Stimulated activated memory B cell treated with anti-CD40 and anti-IgM and Interleukin-4, amounts not matched to agents 10 μg/mL and 1 μg/mL and 100 μg/mL, for 72 hours (primary cell): Measurements from ENCODE around the gene SIK1.
"Not testable (repeated sequence)": the region's sequence is repeated elsewhere in the genome, so short reads cannot be mapped to it uniquely, and the experiment has no call there.

ENCODE experiments used
- ATAC-seq: fragments of 150-1000 bp; cut with Tn5 transposase; 2 replicates; pipeline ENCODE4 v1.10.0; 2021
- H3K27ac Mint-ChIP-seq: one replicate; pipeline ENCODE4 v1.8.0; 2022; ENCODE audit warnings: mild to moderate bottlenecking, mixed read lengths
- H3K27me3 Mint-ChIP-seq: one replicate; pipeline ENCODE4 v1.8.0; 2022; ENCODE audit warnings: mixed read lengths
- H3K36me3 Mint-ChIP-seq: one replicate; pipeline ENCODE4 v1.8.0; 2022; ENCODE audit warnings: mixed read lengths
- H3K4me1 Mint-ChIP-seq: one replicate; pipeline ENCODE4 v1.8.0; 2022; ENCODE audit warnings: mixed read lengths
- H3K4me3 Mint-ChIP-seq: one replicate; pipeline ENCODE4 v1.8.0; 2022; ENCODE audit warnings: mild to moderate bottlenecking, moderate library complexity, mixed read lengths
- H3K9me3 Mint-ChIP-seq: one replicate; pipeline ENCODE4 v1.8.0; 2022; ENCODE audit warnings: mixed read lengths

The SIK1 gene

DNA sequence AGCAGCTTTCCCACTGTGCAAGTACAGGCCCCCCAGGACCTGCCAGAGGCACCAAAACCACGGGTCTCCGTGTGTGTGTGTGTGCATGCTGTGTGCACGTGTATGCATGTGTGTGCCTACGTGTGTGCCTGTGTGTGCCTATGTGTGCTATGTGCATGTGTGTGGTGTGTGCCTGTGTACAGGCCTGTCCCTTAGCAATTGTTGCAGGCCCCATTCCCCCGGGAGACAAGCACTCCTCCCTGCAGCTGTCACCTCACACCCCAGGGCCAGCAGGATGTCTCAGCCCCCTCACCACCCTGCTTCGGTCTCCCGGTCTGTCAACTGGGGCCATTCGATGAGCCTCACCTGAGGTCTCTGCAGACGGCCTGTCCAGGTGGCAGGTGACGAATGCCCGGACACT is 46.6 kb downstream of the SIK1 start:
- peak; percentile 55 for ATAC-seq
- H3K27ac Mint-ChIP-seq, H3K27me3 Mint-ChIP-seq, H3K36me3 Mint-ChIP-seq, H3K9me3 Mint-ChIP-seq, H3K4me1 Mint-ChIP-seq, H3K4me3 Mint-ChIP-seq: not testable (repeated sequence)

DNA sequence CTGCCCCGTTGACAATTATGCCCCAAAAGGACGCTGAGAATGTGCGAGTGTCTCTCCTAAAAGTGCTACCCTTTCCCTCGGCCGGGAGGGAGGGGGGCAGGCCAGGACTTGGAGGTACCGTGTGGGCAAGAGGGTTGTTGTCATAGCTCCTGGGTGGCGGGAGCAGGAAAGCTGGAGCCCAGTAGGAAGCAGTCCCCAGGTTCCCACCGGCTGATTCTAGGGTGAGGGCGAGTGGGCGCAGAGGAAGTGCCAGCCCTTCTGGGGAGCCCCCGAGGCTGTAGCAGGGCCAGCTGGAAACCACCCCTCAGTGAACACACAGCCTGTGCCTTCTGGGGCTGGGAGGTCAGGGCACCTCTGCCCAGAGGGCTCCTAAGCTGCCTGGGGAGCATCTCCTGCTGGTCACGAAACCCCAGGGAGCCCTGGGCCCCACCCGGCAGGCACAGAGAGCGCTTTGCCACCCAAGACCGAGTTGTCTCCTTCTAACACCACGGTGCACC is 47.3 kb downstream of the SIK1 start:
- peaks cover 14% of the 10 kb centered on the region for H3K4me1 Mint-ChIP-seq
- H3K4me3 Mint-ChIP-seq, H3K27ac Mint-ChIP-seq, H3K9me3 Mint-ChIP-seq, H3K27me3 Mint-ChIP-seq, H3K36me3 Mint-ChIP-seq: not testable (repeated sequence)
- peak; percentile 67 for ATAC-seq

GRCh38 chr21:43376478-43376882 is 50.5 kb downstream of the SIK1 start:
- Mint-ChIP-seq H3K27ac (no peak overlapping the region), H3K9me3 (no peaks in the 10 kb centered on the region), H3K36me3 (no peaks in the 10 kb centered on the region), H3K4me3 (no peak overlapping the region), H3K27me3 (no peaks in the 10 kb centered on the region), H3K4me1 (peaks cover 32% of the 10 kb centered on the region)
- ATAC-seq: no peak

DNA sequence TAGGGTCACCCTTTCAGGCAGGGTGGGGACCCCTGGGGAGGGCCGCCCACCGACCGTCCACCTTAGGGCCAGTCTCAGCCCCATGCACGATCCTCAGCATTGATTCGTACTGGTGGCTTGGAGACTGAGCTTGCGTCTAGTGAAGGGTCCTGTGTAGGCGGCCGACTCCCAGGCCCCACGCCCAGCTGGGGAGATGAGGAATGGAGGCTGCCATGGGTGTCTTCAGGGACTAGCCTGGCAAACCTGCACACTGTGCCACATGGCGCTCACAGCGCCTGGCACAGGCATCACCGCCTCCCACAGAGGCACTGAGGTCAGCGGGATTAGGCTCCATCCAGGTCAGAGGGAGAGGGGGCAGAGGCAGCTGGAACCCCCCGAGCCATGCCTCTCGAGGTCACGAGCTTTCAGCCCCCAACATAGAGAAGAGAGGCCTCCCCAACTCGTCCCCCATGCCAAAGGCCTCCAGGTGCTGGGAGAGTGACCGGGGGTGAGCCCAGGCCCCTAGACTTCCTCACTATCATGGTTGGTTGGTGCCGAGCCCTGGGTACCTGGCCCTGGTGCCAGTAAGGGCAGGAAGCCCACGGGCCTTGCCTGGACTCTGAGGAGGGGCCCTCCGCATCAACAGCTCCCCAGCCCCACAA is 51.0 kb downstream of the SIK1 start:
- Mint-ChIP-seq H3K27ac (no peak overlapping the region), H3K36me3 (no peaks in the 10 kb centered on the region), H3K27me3 (no peaks in the 10 kb centered on the region), H3K9me3 (no peaks in the 10 kb centered on the region), H3K4me3 (no peak overlapping the region), H3K4me1 (peaks cover 37% of the 10 kb centered on the region)
- ATAC-seq: no peak

DNA sequence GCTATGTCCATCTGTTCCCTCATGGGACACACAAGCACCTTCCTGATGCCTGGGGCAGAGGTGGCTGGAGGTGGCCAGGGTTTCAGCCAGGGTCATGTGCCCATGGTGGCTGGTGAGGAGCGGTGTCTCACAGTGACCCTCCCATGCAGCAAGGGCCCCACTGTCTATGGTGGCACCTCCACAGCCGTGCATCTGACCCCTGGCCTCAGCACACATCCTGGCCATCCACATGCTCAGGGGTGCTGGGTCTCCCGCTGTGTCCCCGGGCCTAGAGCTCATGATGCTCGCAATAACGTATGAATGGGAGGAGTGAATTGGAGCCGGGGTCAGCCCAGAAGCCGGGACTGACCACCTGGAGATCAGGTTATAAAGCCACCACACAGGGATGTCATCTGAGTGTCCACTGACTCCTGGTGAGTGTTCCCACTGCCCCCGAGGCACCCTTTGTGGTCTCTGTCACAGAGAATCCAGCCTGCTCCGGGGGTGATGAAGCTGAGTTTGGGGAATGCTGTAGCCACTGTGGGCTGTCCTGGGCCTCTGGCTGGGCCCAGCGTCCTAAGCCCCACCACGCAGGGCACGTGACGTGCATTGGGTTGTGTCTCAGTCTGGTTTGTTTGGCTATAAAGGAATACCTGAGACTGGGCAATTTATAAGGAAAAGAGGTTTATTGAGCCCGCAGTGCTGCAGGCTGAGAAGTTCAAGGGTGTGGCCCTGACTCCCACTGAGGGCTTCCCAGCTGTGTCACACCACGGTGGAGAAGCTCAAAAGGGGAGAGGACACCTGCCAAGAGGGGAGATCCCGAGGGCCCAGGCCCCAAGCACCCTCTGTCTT is 51.7 kb downstream of the SIK1 start:
- ATAC-seq: no peak
- no peak overlapping the region for H3K4me3 Mint-ChIP-seq
- H3K36me3 Mint-ChIP-seq: no peaks in the 10 kb centered on the region
- H3K27me3 Mint-ChIP-seq: no peaks in the 10 kb centered on the region
- no peaks in the 10 kb centered on the region for H3K9me3 Mint-ChIP-seq
- H3K4me1 Mint-ChIP-seq: peaks cover 45% of the 10 kb centered on the region
- H3K27ac Mint-ChIP-seq: no peak overlapping the region

DNA sequence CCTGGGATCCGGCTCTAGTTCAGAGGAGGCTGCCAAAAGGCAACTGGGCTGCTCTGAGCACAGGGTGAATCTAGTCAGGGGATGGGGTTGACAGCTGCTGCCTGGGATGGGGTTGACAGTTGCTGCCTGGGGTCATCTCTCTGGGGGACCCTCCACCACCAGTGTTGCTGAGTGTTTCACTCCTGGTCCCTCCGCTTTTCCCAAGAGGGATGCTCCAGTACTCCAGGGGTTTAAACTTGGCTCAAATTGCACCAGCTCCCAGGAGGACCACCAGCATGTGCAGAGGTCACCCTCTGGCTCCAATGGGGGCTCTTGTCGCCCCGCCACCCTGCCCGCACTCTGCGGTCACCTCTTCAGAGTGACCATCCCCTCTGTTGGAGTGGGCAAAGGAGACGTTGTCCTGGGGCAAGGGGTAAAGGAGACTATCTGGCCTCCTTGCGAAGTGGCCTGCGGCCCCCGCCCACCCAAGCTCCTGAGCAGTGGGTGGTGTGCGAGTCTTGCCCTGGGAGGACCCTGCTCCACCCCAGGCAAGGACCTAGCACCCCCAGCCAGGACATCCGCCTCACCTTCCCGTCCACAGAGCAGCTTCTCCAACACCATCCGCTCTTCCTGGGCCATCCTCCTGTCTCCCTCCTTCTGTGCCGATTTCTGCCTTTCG is 52.6 kb downstream of the SIK1 start:
- no peaks in the 10 kb centered on the region for H3K9me3 Mint-ChIP-seq
- H3K27me3 Mint-ChIP-seq: no peaks in the 10 kb centered on the region
- ATAC-seq: no peak
- no peak overlapping the region for H3K4me3 Mint-ChIP-seq
- peaks cover 51% of the 10 kb centered on the region for H3K4me1 Mint-ChIP-seq
- no peaks in the 10 kb centered on the region for H3K36me3 Mint-ChIP-seq
- peak overlapping the region; percentile 19 for H3K27ac Mint-ChIP-seq

DNA sequence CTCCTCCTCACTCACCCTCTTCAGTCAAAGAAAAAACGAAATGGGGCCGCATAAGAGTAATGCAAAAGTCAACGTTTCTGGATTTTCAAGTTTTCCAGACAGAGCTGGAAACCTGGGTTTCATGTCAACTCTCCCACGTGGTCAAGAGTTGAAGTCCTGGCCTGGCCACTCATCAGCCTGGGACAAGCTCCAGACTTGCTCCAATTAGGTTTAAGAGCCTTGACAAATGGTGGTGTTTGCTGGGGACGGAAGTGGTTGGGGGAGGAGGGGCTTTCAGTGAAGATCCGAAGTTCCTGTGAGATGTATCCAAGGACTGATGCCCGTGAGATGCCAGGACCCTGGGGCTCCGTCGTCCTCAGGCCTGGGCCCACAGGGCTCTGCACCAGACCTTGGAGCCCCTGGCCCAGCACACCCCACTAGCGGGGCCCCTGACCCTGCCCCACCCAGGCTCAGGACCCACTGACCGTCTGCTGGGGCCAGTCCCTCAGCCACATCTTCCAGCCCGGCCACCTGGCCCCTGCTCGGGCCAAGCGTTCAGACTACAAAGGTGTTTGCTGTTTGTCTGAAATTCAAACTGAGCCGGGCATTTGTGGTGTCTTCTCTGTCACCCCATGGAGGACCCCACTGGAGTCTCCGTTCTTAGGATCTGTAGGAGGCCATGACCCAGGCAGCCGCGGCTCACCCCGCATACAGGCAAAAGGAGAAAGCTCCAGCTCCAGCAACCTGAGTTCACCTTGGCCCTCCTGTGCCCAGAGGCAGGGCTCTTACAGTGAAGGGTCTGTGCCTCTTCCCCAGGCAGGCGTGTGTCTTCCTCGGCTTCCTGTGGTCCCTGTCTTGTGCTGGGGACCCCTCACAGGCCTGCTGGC is 53.3 kb downstream of the SIK1 start:
- Mint-ChIP-seq H3K4me1 (peaks cover 59% of the 10 kb centered on the region), H3K9me3 (no peaks in the 10 kb centered on the region), H3K4me3 (no peak overlapping the region), H3K36me3 (no peaks in the 10 kb centered on the region), H3K27me3 (no peaks in the 10 kb centered on the region), H3K27ac (peak overlapping the region; percentile 19)
- no peak for ATAC-seq

DNA sequence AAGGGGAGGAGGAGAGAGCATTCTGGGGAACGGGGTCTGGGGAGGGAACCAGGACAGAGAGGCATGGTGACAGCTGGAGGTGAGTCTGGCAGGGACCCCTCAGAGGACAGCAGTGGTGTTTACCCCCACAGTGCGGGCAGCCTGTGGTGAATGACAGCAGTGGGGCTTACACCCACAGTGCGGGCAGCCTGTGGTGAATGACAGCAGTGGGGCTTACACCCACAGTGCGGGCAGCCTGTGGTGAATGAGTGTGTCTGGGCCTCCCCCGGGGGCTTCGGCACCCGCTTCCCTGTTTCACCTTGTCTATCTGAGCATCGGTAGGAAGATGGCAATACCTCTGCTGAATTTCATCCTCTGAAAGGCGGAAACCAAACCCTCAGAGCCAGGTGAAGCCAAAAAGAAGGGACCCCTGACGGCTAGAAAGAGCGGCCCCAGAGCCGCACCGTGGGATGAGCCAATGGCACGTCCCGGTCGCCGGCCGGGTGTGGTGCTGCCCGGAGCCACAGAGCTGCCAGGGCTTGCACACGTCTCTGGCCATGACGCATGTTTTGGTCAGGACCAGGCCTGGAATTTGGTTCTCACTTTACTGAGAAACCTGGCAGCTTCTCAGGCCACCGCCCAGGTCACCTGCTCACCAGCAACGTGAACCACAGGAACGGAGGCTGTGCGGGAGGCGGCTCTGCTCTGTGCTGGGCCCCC is 54.1 kb downstream of the SIK1 start:
- no peaks in the 10 kb centered on the region for H3K27me3 Mint-ChIP-seq
- no peak overlapping the region for H3K27ac Mint-ChIP-seq
- ATAC-seq: peak; percentile 29
- H3K4me1 Mint-ChIP-seq: peaks cover 67% of the 10 kb centered on the region
- H3K9me3 Mint-ChIP-seq: no peaks in the 10 kb centered on the region
- H3K4me3 Mint-ChIP-seq: no peak overlapping the region
- H3K36me3 Mint-ChIP-seq: no peaks in the 10 kb centered on the region

DNA sequence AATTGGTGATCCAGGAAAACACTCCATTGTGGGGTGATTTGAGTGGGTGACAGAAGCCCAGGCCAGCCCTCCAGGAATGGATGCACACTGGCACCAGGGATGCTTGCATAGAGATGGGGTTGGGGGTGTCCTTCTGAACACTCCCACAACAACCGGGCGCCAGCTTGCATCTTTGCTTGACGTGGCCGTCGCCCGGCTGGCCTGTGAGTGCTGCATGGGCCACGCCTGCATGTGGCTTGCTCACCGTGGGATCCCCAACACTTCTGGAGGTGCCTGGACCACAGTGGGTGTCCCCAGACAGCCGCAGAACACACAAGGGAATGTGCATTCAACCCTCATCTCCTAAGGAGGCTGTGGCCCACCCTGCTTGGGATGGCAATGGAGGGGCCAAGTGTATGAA is 55.1 kb downstream of the SIK1 start:
- ATAC-seq: no peak
- no peaks in the 10 kb centered on the region for H3K36me3 Mint-ChIP-seq
- H3K27ac Mint-ChIP-seq: no peak overlapping the region
- H3K27me3 Mint-ChIP-seq: no peaks in the 10 kb centered on the region
- peaks cover 68% of the 10 kb centered on the region for H3K4me1 Mint-ChIP-seq
- no peak overlapping the region for H3K4me3 Mint-ChIP-seq
- H3K9me3 Mint-ChIP-seq: no peaks in the 10 kb centered on the region

DNA sequence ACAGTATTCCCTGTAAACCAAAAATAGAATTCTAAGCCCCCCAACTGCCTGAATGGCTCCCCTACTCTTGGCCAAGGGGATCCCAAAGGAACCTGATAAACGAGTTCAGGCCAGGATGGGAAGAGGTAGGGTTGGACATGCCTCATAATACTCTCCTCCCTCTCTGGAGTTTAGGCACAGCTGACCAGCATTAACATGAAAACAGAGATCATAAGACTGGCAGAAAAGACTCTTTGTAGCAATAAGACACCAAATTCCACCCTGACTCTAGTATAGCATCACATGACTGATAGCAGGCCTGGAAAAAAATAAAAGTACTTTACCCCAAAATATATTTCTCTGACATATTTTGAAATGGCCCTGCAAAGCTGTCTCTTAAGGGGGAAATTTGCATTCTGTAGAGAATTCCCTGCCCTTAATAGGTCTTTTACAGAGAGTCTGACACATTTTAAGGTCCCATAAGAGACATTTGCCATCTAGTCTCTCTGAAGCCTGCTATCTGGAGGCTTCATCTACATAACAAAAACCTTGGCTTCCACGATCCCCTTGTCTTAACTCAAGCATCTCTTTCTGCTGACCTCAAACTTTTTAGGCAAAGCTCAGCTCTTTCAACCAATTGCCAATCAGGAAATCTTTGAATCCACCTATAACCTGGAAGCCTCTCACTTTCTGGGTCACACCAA is 55.9 kb downstream of the SIK1 start:
- Mint-ChIP-seq H3K36me3 (no peaks in the 10 kb centered on the region), H3K4me1 (peaks cover 62% of the 10 kb centered on the region), H3K4me3 (no peak overlapping the region), H3K27ac (peak overlapping the region; percentile 61), H3K27me3 (no peaks in the 10 kb centered on the region), H3K9me3 (no peaks in the 10 kb centered on the region)
- no peak for ATAC-seq

DNA sequence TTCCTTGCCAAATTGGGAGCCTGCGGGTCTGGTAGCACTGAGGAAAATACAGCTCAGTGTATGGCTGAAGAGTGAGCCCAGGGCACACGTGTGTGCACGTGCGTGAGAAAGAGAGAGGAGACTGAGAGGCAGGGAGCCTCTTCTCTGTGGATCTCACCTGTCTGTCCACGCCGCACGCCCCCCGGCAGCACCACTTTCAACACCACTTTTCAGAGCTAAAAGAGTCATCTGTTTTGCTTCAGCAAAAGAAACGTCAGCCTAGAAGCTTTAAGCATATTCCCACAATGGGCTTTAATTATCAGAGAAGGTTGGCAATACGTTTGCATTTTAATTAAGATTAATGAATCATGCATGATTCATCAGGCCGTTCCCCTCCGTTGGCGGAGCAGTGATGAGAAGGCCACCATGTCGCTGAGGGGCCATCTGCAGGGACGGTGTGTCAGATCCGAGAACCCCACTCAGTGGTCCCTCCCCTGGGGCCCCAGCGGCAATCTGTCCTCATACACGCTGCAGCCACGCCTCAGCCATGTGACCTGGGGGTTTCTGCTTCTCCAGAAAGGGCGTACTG is 56.8 kb downstream of the SIK1 start:
- H3K27ac Mint-ChIP-seq: peak overlapping the region; percentile 61

GRCh38 chr21:43369596-43370090 is 57.3 kb downstream of the SIK1 start:
- H3K4me1 Mint-ChIP-seq: peaks cover 59% of the 10 kb centered on the region
- no peaks in the 10 kb centered on the region for H3K27me3 Mint-ChIP-seq
- no peaks in the 10 kb centered on the region for H3K36me3 Mint-ChIP-seq
- peak overlapping the region; percentile 31 for H3K4me3 Mint-ChIP-seq
- H3K27ac Mint-ChIP-seq: peak overlapping the region; percentile 61
- no peaks in the 10 kb centered on the region for H3K9me3 Mint-ChIP-seq
- no peak for ATAC-seq

More for the DNA sequence above, 56.8 kb downstream of the SIK1 start:
- peak overlapping the region; percentile 31 for H3K4me3 Mint-ChIP-seq
- peaks cover 59% of the 10 kb centered on the region for H3K4me1 Mint-ChIP-seq
- no peaks in the 10 kb centered on the region for H3K27me3 Mint-ChIP-seq
- ATAC-seq: peak; percentile 47
- no peaks in the 10 kb centered on the region for H3K9me3 Mint-ChIP-seq
- H3K36me3 Mint-ChIP-seq: no peaks in the 10 kb centered on the region

- Mint-ChIP-seq H3K4me3 (peak overlapping the region; percentile 17), H3K36me3 (no peaks in the 10 kb centered on the region), H3K27me3 (no peaks in the 10 kb centered on the region), H3K9me3 (no peaks in the 10 kb centered on the region), H3K27ac (peak overlapping the region; percentile 61), H3K4me1 (peaks cover 55% of the 10 kb centered on the region)
- peak; percentile 88 for ATAC-seq
Observed at GRCh38 chr21:43369124-43369523, 57.8 kb downstream of the SIK1 start.
